ENCODE results near the gene SETD2.

DNA sequence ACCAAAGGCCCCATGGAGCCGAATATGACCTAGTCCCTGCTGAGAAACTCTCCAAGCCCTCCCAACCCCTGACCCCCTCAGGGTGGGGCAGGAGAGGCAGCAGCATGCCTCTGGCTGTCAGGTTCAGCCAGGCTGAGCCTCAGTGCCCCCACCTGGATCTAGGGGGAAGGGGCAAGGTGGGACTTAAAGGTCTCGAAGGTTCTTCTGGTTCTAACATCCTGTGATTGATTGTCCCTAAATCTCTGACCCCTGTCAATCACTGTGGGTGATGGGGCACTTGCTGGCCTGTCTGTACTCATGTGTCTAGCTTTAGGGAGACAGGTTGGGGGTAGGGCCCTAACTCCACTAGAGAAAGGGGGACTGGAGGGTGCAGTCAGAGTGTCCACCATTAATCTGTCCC is 170.6 kb downstream of the SETD2 start:
- TF ChIP-seq, protein P1, sequence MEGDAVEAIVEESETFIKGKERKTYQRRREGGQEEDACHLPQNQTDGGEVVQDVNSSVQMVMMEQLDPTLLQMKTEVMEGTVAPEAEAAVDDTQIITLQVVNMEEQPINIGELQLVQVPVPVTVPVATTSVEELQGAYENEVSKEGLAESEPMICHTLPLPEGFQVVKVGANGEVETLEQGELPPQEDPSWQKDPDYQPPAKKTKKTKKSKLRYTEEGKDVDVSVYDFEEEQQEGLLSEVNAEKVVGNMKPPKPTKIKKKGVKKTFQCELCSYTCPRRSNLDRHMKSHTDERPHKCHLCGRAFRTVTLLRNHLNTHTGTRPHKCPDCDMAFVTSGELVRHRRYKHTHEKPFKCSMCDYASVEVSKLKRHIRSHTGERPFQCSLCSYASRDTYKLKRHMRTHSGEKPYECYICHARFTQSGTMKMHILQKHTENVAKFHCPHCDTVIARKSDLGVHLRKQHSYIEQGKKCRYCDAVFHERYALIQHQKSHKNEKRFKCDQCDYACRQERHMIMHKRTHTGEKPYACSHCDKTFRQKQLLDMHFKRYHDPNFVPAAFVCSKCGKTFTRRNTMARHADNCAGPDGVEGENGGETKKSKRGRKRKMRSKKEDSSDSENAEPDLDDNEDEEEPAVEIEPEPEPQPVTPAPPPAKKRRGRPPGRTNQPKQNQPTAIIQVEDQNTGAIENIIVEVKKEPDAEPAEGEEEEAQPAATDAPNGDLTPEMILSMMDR (conservative IDR thresholded peaks at IDR 0.05 in 1 of 2, IDR thresholded peaks at IDR 0.05 in 1 of 2; ENCODE audit: low read depth in 1 of 2, low read length in 2 of 2) = no peak
- TF ChIP-seq EZH2 (IDR thresholded peaks at IDR 0.05; ENCODE audit: low read length, missing control alignments) = no peak

Data from fibroblast of lung (primary cell).